SH-SY5Y (cell line): ENCODE results near the gene TGIF1.

ENCODE experiments used
- GATA2 ChIP-seq: IDR thresholded peaks from 2 replicates; pipeline ENCODE4 v1.6.1; 2011; ENCODE audit warnings: mild to moderate bottlenecking, low read depth, low read length
- GATA3 ChIP-seq: IDR thresholded peaks from 2 replicates; pipeline ENCODE4 v1.6.1; 2011; ENCODE audit warnings: low read depth, mild to moderate bottlenecking, low read length, moderate library complexity

DNA sequence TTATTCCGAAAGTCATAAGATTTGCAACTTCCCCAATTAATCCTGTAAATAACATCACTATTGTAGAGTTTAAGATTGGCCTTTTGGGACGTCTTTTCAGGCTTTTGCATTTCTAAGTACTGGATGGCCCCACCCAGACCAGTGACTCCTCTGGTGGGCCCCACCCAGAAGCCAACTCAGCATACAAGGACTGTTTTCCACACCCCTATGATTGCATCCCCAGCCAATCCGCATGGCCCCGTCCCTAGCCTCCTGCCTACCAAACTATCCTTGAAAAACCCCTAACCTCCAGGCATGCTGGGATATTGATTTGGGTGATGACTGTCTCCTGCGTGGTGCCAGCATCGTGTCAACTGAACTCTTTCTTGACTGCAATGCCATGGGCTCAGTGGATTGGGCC is 24.5 kb upstream of the TGIF1 start:
- no peak for TF ChIP-seq GATA2
- no peak for TF ChIP-seq GATA3
